ENCODE results near the gene LRRC36. TPM values are rescaled to one million over a fixed set of nuclear protein-coding genes. Genes with fewer than 3 reads are reported as not detected.
A peak's percentile ranks its signal among the peaks of the same experiment; 100 is the strongest.

The LRRC36 gene
- total and polyA plus RNA-seq, 9 of the 15 experiments (the other 6 are each of a cell fraction or from before 2014, with no cell fraction given): 0.09 to 0.40 (median 0.17) TPM; not detected in 1

DNA sequence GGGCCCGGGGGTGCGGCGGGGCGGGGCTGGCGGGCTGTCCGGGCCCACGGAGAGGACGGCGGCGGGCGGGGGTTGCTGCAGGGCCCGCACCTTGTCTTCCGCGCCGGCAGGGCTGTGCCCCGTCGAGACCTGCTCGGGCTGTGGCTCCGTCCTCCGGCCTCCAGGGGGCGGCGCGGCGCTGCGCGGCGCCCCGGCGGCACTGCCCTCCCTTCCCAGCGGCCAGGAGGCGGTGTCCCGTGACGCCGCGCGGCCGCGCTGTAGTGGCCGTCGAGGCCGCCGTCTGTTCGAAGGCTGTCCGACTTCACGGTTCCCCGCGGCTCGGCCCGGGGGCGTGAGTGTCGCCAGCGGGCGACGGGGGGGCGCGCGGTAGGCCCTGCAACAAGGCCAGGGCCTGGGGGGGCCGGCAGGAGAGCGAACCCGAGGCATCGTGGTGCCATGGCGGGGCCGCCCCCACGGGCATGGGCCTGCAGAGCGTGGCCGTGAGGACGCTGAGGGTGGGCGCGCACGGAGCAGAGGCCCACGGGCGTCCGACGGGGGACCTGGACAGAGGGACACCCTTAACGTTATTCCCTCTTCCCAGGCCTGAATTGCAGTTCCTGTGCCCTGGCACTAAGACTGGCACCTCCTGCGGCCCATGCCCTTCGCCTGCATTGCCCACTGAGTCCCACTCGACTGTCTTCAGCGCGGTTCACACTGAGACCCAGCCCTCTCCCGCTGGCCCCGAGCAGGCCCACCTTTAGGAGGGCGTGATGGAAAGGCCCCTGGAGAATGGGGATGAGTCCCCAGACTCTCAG is 47.1 kb upstream of the LRRC36 start, which contains the start of gene PLEKHG4 (continued):
- TF ChIP-seq TEAD4 (IDR thresholded peaks at IDR 0.05; ENCODE audit: low read length): no peak
- TF ChIP-seq TEAD4 (CRISPR knock-in tag; IDR thresholded peaks at IDR 0.05; ENCODE audit: borderline replicate concordance): no peak
- TF ChIP-seq PHTF2 (CRISPR knock-in tag; IDR thresholded peaks at IDR 0.05): no peak
- peak; percentile 38; the same call in 1 of the 2 replicates for TF ChIP-seq ZNF239 (CRISPR knock-in tag; IDR thresholded peaks at IDR 0.05)
- no peak for TF ChIP-seq STAT5B (CRISPR knock-in tag; IDR thresholded peaks at IDR 0.05)
- TF ChIP-seq, protein P1, sequence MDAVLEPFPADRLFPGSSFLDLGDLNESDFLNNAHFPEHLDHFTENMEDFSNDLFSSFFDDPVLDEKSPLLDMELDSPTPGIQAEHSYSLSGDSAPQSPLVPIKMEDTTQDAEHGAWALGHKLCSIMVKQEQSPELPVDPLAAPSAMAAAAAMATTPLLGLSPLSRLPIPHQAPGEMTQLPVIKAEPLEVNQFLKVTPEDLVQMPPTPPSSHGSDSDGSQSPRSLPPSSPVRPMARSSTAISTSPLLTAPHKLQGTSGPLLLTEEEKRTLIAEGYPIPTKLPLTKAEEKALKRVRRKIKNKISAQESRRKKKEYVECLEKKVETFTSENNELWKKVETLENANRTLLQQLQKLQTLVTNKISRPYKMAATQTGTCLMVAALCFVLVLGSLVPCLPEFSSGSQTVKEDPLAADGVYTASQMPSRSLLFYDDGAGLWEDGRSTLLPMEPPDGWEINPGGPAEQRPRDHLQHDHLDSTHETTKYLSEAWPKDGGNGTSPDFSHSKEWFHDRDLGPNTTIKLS (IDR thresholded peaks at IDR 0.05; ENCODE audit: borderline replicate concordance, low read depth): peak; percentile 77; the same call in 1 of the 2 replicates
- no peak for TF ChIP-seq POLR2H (tag; IDR thresholded peaks at IDR 0.05; ENCODE audit: low read depth)
- TF ChIP-seq, protein P2, sequence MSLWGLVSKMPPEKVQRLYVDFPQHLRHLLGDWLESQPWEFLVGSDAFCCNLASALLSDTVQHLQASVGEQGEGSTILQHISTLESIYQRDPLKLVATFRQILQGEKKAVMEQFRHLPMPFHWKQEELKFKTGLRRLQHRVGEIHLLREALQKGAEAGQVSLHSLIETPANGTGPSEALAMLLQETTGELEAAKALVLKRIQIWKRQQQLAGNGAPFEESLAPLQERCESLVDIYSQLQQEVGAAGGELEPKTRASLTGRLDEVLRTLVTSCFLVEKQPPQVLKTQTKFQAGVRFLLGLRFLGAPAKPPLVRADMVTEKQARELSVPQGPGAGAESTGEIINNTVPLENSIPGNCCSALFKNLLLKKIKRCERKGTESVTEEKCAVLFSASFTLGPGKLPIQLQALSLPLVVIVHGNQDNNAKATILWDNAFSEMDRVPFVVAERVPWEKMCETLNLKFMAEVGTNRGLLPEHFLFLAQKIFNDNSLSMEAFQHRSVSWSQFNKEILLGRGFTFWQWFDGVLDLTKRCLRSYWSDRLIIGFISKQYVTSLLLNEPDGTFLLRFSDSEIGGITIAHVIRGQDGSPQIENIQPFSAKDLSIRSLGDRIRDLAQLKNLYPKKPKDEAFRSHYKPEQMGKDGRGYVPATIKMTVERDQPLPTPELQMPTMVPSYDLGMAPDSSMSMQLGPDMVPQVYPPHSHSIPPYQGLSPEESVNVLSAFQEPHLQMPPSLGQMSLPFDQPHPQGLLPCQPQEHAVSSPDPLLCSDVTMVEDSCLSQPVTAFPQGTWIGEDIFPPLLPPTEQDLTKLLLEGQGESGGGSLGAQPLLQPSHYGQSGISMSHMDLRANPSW (CRISPR knock-in tag; IDR thresholded peaks at IDR 0.05): no peak
- TF ChIP-seq, protein P3, sequence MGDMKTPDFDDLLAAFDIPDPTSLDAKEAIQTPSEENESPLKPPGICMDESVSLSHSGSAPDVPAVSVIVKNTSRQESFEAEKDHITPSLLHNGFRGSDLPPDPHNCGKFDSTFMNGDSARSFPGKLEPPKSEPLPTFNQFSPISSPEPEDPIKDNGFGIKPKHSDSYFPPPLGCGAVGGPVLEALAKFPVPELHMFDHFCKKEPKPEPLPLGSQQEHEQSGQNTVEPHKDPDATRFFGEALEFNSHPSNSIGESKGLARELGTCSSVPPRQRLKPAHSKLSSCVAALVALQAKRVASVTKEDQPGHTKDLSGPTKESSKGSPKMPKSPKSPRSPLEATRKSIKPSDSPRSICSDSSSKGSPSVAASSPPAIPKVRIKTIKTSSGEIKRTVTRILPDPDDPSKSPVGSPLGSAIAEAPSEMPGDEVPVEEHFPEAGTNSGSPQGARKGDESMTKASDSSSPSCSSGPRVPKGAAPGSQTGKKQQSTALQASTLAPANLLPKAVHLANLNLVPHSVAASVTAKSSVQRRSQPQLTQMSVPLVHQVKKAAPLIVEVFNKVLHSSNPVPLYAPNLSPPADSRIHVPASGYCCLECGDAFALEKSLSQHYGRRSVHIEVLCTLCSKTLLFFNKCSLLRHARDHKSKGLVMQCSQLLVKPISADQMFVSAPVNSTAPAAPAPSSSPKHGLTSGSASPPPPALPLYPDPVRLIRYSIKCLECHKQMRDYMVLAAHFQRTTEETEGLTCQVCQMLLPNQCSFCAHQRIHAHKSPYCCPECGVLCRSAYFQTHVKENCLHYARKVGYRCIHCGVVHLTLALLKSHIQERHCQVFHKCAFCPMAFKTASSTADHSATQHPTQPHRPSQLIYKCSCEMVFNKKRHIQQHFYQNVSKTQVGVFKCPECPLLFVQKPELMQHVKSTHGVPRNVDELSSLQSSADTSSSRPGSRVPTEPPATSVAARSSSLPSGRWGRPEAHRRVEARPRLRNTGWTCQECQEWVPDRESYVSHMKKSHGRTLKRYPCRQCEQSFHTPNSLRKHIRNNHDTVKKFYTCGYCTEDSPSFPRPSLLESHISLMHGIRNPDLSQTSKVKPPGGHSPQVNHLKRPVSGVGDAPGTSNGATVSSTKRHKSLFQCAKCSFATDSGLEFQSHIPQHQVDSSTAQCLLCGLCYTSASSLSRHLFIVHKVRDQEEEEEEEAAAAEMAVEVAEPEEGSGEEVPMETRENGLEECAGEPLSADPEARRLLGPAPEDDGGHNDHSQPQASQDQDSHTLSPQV (IDR thresholded peaks at IDR 0.05): peak; percentile 94
- TF ChIP-seq, protein P4, sequence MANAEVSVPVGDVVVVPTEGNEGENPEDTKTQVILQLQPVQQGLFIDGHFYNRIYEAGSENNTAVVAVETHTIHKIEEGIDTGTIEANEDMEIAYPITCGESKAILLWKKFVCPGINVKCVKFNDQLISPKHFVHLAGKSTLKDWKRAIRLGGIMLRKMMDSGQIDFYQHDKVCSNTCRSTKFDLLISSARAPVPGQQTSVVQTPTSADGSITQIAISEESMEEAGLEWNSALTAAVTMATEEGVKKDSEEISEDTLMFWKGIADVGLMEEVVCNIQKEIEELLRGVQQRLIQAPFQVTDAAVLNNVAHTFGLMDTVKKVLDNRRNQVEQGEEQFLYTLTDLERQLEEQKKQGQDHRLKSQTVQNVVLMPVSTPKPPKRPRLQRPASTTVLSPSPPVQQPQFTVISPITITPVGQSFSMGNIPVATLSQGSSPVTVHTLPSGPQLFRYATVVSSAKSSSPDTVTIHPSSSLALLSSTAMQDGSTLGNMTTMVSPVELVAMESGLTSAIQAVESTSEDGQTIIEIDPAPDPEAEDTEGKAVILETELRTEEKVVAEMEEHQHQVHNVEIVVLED (CRISPR knock-in tag; IDR thresholded peaks at IDR 0.05): peak; percentile 78
- TF ChIP-seq CCNT2 (IDR thresholded peaks at IDR 0.05; ENCODE audit: borderline replicate concordance, extremely low read depth, insufficient read length, low read depth, low read length): peak; percentile 90
- no peak for TF ChIP-seq FOXM1 (IDR thresholded peaks at IDR 0.05; ENCODE audit: low read depth)
- no peak for TF ChIP-seq FOXM1 (CRISPR knock-in tag; IDR thresholded peaks at IDR 0.05; ENCODE audit: low read depth)
- 0 out of 4 replicates have a peak, but pooled peaks of 1 of the 2 experiments have one; percentile 29 for TF ChIP-seq FOXK2 (conservative IDR thresholded peaks at IDR 0.05 in 1 of 2, IDR thresholded peaks at IDR 0.05 in 1 of 2; ENCODE audit: low read depth in 2 of 2)
- TF ChIP-seq POLR2B (IDR thresholded peaks at IDR 0.05; ENCODE audit: low read depth, partially characterized antibody): no peak

Measured in K562 (cell line).